OCI-M1 (cell line): ENCODE data around the gene DHRS9.
A peak's percentile ranks its signal among the peaks of the same experiment; 100 is the strongest.
"Not testable (repeated sequence)": the region's sequence is repeated elsewhere in the genome, so short reads cannot be mapped to it uniquely, and the experiment has no call there.

Source experiments
- DNase-seq: peaks from one replicate; lab custom pipeline; 2025; lab: John Stamatoyannopoulos, UW

Gene DHRS9

GRCh38 chr2:169095621-169096105 lies 26.3 kb downstream of the DHRS9 start:
- DNase-seq = peak; percentile 94

GRCh38 chr2:169104848-169105247 lies 35.5 kb downstream of the DHRS9 start:
- no peak for DNase-seq

GRCh38 chr2:169105476-169105875 lies 36.1 kb downstream of the DHRS9 start:
- DNase-seq = no peak

- no peak for DNase-seq
Observed at GRCh38 chr2:169106134-169106533, 36.8 kb downstream of the DHRS9 start.

- DNase-seq = peak; percentile 81
Observed at GRCh38 chr2:169106563-169107545, 37.5 kb downstream of the DHRS9 start.

- peak; percentile 49 for DNase-seq
Observed at GRCh38 chr2:169107645-169108044, 38.3 kb downstream of the DHRS9 start.

GRCh38 chr2:169108099-169108884 lies 38.9 kb downstream of the DHRS9 start:
- peak; percentile 35 for DNase-seq

- DNase-seq = peak; percentile 84
Observed at GRCh38 chr2:169109502-169110409, 40.4 kb downstream of the DHRS9 start.

- no peak for DNase-seq
Observed at GRCh38 chr2:169110419-169110818, 41.1 kb downstream of the DHRS9 start.

GRCh38 chr2:169110916-169111315 lies 41.6 kb downstream of the DHRS9 start:
- no peak for DNase-seq

GRCh38 chr2:169112841-169113240 lies 43.5 kb downstream of the DHRS9 start:
- no peak for DNase-seq

- DNase-seq = no peak
Observed at GRCh38 chr2:169114056-169114455, 44.7 kb downstream of the DHRS9 start.

GRCh38 chr2:169116327-169116726 lies 47.0 kb downstream of the DHRS9 start:
- DNase-seq = peak; percentile 15

GRCh38 chr2:169116993-169117392 lies 47.6 kb downstream of the DHRS9 start:
- no peak for DNase-seq

- DNase-seq = no peak
Observed at GRCh38 chr2:169118060-169118459, 48.7 kb downstream of the DHRS9 start.

- DNase-seq = no peak
Observed at GRCh38 chr2:169119123-169119760, 49.9 kb downstream of the DHRS9 start.

- DNase-seq = no peak
Observed at GRCh38 chr2:169119851-169120250, 50.5 kb downstream of the DHRS9 start.

GRCh38 chr2:169129703-169130243 lies 60.4 kb downstream of the DHRS9 start:
- peak; percentile 24 for DNase-seq

GRCh38 chr2:169131587-169132512 lies 62.5 kb downstream of the DHRS9 start:
- DNase-seq = peak; percentile 76

GRCh38 chr2:169134272-169134671 lies 64.9 kb downstream of the DHRS9 start:
- not testable (repeated sequence) for DNase-seq
